LNCAP (cell line): ENCODE results near the gene CROCC.
"Not testable (repeated sequence)": the region's sequence is repeated elsewhere in the genome, so short reads cannot be mapped to it uniquely, and the experiment has no call there.

Source experiments
- CTCF ChIP-seq: fragments of 450-650 bp; IDR thresholded peaks from 2 replicates; pipeline ENCODE4 v1.5.1; 2017; ENCODE audit warnings: mild to moderate bottlenecking

CROCC gene

GRCh38 chr1:16921391-16922185 lies at the start of gene CROCC:
TSS of gene CROCC (plus strand) at chr1:16921931. CDS start at chr1:16922019, 88 bp downstream.
- no peak for TF ChIP-seq CTCF

GRCh38 chr1:16882986-16883385 lies 38.7 kb upstream of the CROCC start:
- TF ChIP-seq CTCF: no peak

GRCh38 chr1:16886860-16887605 lies 34.7 kb upstream of the CROCC start:
- TF ChIP-seq CTCF: no peak

GRCh38 chr1:16888860-16889816 lies 32.6 kb upstream of the CROCC start:
- no peak for TF ChIP-seq CTCF

- not testable (repeated sequence) for TF ChIP-seq CTCF
These were observed 26.0 kb upstream of the CROCC start, which contains the start of gene RNU1-2 for GRCh38 chr1:16895598-16896315. TSS of gene RNU1-2 (plus strand) at chr1:16895980.

- peak; percentile 17; the same call in 1 of the 2 replicates for TF ChIP-seq CTCF
These were observed 21.0 kb upstream of the CROCC start for GRCh38 chr1:16900751-16901150.
